Kidney epithelial cell (primary cell): ENCODE data around the gene CHSY1. TPM values are rescaled to one million over a fixed set of nuclear protein-coding genes. Genes with fewer than 3 reads are reported as not detected.
A peak's percentile ranks its signal among the peaks of the same experiment; 100 is the strongest.
"Not testable (repeated sequence)": the region's sequence is repeated elsewhere in the genome, so short reads cannot be mapped to it uniquely, and the experiment has no call there.

Experiments
- DNase-seq: peaks from one replicate; pipeline ENCODE4 v3.0.0-alpha.2; 2010; ENCODE audit warnings: low read depth
- H3K27me3 ChIP-seq: 2 replicates; pipeline ENCODE4 v1.6.0; 2011; ENCODE audit warnings: low read length; ENCODE audit not compliant: control insufficient read depth, insufficient read depth
- H3K36me3 ChIP-seq: 2 replicates; pipeline ENCODE4 v1.5.1; 2011; ENCODE audit warnings: low read length; ENCODE audit not compliant: control insufficient read depth, insufficient read depth
- H3K4me3 ChIP-seq: 2 replicates; pipeline ENCODE4 v1.5.1; 2011; ENCODE audit warnings: low read depth, mild to moderate bottlenecking, control low read depth, low read length
- total RNA-seq: library from RNA; depleted of rRNA; stranded (reverse); fragments of >200 nt; gene quantifications from 2 replicates; pipeline ENCODE4 v1.2.3, GENCODE V29; 2015
- TF ChIP-seq, protein P1 (sequence below): IDR thresholded peaks from 2 replicates; pipeline ENCODE4 v1.5.1; 2011; ENCODE audit warnings: mild to moderate bottlenecking, moderate library complexity, low read length, control low read depth, inconsistent platforms; ENCODE audit not compliant: insufficient read depth, poor library complexity, severe bottlenecking

The CHSY1 gene
- total RNA-seq, 1 donor from 2014 or later, result 21.1 TPM

DNA sequence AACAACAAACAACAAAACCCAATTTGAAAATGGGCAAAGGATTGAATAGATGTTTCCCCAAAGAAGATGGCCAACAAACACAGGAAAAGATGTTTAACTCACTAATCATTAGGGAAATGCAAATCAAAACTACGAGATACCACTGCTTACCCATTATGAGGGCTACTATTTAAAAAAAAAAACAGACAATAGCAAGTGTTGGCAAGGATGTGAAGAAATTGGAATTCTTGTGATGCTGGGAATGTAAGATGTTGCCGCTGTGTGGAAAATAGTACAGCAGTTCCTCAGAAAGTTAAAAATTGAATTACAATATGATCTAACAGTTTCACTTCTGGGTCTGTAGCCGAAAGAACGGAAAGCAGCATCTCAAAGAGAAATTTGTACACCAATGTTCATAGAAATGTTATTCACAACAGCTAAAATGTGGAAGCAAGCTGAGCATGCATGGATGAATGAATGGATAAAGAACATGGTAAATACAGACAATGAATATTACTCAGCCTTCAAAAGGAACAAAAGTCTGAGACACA is 121.9 kb downstream of the CHSY1 start:
- no peak overlapping the region for H3K4me3 ChIP-seq
- TF ChIP-seq, protein P1, sequence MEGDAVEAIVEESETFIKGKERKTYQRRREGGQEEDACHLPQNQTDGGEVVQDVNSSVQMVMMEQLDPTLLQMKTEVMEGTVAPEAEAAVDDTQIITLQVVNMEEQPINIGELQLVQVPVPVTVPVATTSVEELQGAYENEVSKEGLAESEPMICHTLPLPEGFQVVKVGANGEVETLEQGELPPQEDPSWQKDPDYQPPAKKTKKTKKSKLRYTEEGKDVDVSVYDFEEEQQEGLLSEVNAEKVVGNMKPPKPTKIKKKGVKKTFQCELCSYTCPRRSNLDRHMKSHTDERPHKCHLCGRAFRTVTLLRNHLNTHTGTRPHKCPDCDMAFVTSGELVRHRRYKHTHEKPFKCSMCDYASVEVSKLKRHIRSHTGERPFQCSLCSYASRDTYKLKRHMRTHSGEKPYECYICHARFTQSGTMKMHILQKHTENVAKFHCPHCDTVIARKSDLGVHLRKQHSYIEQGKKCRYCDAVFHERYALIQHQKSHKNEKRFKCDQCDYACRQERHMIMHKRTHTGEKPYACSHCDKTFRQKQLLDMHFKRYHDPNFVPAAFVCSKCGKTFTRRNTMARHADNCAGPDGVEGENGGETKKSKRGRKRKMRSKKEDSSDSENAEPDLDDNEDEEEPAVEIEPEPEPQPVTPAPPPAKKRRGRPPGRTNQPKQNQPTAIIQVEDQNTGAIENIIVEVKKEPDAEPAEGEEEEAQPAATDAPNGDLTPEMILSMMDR, result no peak
- no peak for DNase-seq
- H3K36me3 ChIP-seq, result no peaks in the 10 kb centered on the region
- no peaks in the 10 kb centered on the region for H3K27me3 ChIP-seq

DNA sequence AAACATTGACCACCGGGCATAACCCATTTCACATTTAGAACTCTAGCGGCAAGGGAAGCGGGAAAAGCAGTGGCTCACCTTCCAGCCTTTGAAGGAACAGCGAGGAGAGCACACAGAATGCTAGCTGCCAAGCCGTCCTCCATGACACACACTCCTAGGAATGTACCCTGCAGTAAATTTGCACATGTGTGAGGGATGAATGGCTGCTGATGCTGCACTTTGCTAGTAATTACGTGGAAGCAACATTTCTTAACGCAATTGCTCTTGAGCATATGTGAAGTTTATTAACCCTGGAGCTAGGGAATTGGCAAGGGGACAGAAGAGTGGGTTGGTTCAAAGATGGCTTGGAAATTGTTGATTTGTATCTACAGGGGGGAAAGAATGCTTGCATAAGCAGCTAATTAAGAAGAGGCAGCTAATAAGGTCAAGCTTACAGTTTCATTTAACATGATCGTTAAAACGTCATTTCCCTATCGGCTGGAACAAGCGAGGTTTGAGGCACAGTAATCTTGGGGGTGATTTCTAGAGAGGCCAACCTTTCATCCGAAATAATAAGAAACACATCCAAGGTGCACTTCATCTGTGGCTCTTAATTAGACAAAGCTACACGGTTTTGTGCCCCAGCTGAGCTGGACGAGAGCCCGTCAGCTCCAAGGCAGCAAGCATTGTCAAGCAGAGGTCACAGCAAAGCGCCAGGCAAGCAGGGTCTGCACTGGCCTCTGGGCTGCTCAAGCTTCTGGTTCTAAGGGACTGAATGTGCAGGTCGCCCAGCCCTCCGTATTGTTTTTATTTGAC is 123.4 kb downstream of the CHSY1 start:
- peak; percentile 81 for DNase-seq
- TF ChIP-seq, protein P1, result no peak
- H3K36me3 ChIP-seq, result no peaks in the 10 kb centered on the region
- H3K27me3 ChIP-seq, result no peaks in the 10 kb centered on the region
- H3K4me3 ChIP-seq, result no peak overlapping the region

DNA sequence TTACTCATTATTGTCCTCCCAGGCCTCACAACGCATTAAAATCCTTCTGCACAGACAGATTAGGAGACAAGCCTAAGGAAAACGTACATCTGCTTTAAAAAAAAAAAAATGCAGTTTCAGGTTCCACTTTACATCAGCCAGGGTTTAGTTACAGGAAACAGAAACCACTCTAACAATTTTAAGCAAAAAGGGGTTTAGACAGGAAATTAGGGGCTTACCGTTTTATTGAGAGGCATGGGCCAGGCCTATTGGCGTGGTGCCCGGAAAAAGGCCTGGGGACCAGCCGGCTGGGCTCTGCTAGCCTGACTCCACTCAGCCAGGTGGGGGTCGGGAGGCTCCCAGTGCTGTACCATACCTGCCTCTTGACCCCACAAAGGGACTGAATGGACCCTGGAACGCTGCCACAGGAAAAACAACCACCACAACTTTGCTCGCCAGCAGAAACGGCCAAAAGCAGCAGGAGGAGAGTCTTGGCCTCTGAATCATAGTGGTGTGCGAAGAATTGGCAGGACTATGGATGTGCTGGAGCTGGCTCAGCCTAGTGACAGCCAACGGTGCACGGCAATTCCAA is 124.3 kb downstream of the CHSY1 start:
- TF ChIP-seq, protein P1, result no peak
- no peaks in the 10 kb centered on the region for H3K36me3 ChIP-seq
- no peaks in the 10 kb centered on the region for H3K27me3 ChIP-seq
- no peak for DNase-seq
- no peak overlapping the region for H3K4me3 ChIP-seq

DNA sequence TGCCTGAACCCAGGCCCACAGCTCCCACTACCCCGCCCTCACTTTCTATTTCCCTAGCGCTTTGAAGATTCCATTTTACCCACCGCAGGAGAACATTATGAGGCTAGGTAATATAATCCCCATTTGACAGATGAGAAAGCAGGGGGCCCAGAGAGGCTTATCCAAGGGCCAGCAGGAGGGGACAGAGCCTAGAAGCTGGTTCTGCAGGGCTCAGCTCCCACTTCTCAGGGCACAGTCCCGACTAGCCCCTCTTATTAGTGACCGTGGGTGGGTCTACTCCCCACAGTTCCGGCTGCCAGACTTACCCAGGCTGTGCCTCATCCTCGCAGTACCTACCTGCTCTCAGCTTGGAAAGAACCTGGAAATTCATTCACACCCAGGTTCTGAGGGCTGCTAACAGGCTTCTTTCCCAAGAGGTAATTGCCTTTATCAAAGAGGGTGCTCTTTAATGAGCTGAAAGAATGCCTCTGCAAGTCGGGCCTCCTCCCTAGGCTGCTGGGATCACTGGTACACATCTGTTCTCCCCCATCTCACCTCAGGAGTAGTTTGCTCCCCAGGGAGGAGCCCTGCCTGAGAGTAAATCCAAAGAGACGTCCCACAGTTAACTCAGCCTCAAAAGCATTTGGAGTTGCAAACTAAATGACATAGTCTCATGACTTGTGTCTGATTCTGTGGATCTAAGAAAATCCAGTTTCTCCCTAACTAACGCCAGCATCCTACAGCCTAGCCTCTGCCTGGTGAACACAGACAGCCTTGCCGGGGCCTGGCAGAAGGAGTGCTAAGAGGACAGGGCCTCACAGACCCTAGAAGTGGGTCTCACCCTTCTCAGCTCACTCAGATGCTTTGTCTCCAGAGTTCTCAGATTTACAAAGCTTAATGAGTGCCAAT is 125.0 kb downstream of the CHSY1 start:
- Histone ChIP-seq H3K36me3 (no peaks in the 10 kb centered on the region), H3K4me3 (no peak overlapping the region), H3K27me3 (no peaks in the 10 kb centered on the region)
- TF ChIP-seq, protein P1, result no peak
- no peak for DNase-seq

DNA sequence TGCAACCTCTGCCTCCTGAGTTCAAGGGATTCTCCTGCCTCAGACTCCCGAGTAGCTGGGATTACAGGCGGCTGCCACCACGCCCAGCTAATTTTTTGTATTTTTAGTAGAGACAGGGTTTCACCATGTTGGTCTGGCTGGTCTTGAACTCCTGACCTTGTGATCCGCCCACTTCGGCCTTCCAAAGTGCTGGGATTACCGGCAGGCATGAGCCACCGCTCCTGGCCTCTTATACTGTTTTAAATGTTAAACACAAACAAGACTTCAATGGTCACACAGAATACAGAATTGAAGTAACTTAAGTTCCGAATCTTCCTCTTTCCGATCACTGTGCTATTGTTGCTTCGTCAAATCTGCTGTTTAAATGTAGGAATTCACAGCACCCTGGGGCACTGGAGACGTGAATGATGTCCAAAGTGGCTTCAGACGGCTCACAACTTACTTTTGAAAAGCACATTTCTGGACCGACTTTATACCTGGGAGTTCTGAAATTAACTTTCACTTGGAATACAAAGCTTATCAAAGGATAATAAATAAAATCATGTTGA is 125.9 kb downstream of the CHSY1 start:
- DNase-seq, H3K4me3 ChIP-seq, H3K36me3 ChIP-seq, H3K27me3 ChIP-seq: not testable (repeated sequence)

Other genes with a start within 250 kb of the CHSY1 start
- gene SELENOS, start 25.4 kb upstream of the CHSY1 start, total RNA-seq, result 109 and 142 TPM in 2 replicates
- 21.7 and 39.8 TPM in 2 replicates for gene SNRPA1, start 43.2 kb upstream of the CHSY1 start, total RNA-seq
- 5.4 and 8.4 TPM in 2 replicates for gene PCSK6, start 237.7 kb upstream of the CHSY1 start, total RNA-seq